Endothelial cell of umbilical vein (primary cell): Measurements from ENCODE around the gene HYAL3. TPM values are rescaled to one million over a fixed set of nuclear protein-coding genes. Genes with fewer than 3 reads are reported as not detected.

Source experiments
- BruUV-seq: library from RNA; stranded (reverse); fragments of 400-500 nt; replicated peaks from 2 replicates; lab custom pipeline; 2021; lab: Mats Ljungman, UMichigan
- CTCF ChIA-PET: fragments of 300-600, 350-600 bp; sonication (Branson Sonifier 250); formaldehyde crosslinking; loops from one replicate; lab custom pipeline; 2021; ENCODE audit warnings: antibody characterized with exemption, inconsistent platforms; lab: Charles Lee
- POLR2A ChIA-PET: fragments of 300-600, 350-600 bp; sonication (Branson Sonifier 250); formaldehyde crosslinking; loops from one replicate; lab custom pipeline; 2021; ENCODE audit warnings: antibody characterized with exemption, inconsistent platforms; lab: Charles Lee
- DNase-seq: peaks from one replicate; pipeline ENCODE4 v3.0.0-alpha.2; 2011; ENCODE audit warnings: low read depth, low spot score
- FAIRE-seq: peaks from 2 replicates; lab custom pipeline; 2011; peaks lifted over from hg19 to GRCh38; lab: Jason Lieb, UNC
- H2AFZ ChIP-seq: 2 replicates; pipeline ENCODE4 v1.6.0; 2012; ENCODE audit warnings: low read depth, low read length, control low read depth, inconsistent platforms
- H3K27ac ChIP-seq: 2 replicates; pipeline ENCODE4 v1.5.1; 2011; ENCODE audit warnings: low read depth, mild to moderate bottlenecking, control low read depth, low read length, moderate library complexity; ENCODE audit not compliant: insufficient read depth
- H3K27me3 ChIP-seq, 2 experiments: 2 replicates each; pipeline versions ENCODE4 v1.6.0 to v1.6.1; 2011; ENCODE audit warnings: low read length in 2 of 2, mixed read lengths in 1 of 2; ENCODE audit not compliant: control insufficient read depth in 2 of 2, insufficient read depth in 2 of 2
- H3K36me3 ChIP-seq, 2 experiments: 2 replicates in 1 of 2; 3 replicates in 1 of 2; pipeline ENCODE4 v1.5.1; 2011; ENCODE audit warnings: low read length in 2 of 2, mild to moderate bottlenecking in 1 of 2, moderate library complexity in 1 of 2; ENCODE audit not compliant: control insufficient read depth in 2 of 2, insufficient read depth in 2 of 2; ENCODE audit errors: extremely low read depth in 1 of 2
- H3K4me1 ChIP-seq: 3 replicates; pipeline ENCODE4 v1.5.1; 2011; ENCODE audit warnings: mild to moderate bottlenecking, low read length; ENCODE audit not compliant: control insufficient read depth, insufficient read depth; ENCODE audit errors: extremely low read depth
- H3K4me2 ChIP-seq: 2 replicates; pipeline ENCODE4 v1.6.1; 2011; ENCODE audit warnings: low read length, control low read depth, mixed read lengths; ENCODE audit not compliant: insufficient read depth
- H3K4me3 ChIP-seq, 3 experiments: fragments of 200-600 bp in 1 of 3; sonication (generic), shearing (Covaris generic) in 1 of 3; replicated peaks in 1 of 3; 2 replicates each; pipeline ENCODE4 v1.5.1; 2011 to 2016; ENCODE audit warnings: control low read depth in 3 of 3, low read length in 3 of 3, mild to moderate bottlenecking in 2 of 3, inconsistent platforms in 1 of 3, low read depth in 1 of 3, moderate library complexity in 1 of 3; ENCODE audit not compliant: insufficient read depth in 1 of 3
- H3K79me2 ChIP-seq: 2 replicates; pipeline ENCODE4 v1.6.0; 2012; ENCODE audit warnings: low read length, inconsistent platforms; ENCODE audit not compliant: control insufficient read depth, insufficient read depth
- H3K9ac ChIP-seq: replicated peaks from 2 replicates; pipeline ENCODE3; 2011; ENCODE audit warnings: low read length, control low read depth; ENCODE audit not compliant: insufficient read depth; ENCODE audit errors: extremely low read depth
- H3K9me1 ChIP-seq: replicated peaks from 3 replicates; pipeline ENCODE4 v1.6.0; 2011; ENCODE audit warnings: mild to moderate bottlenecking, low read length; ENCODE audit not compliant: control insufficient read depth, insufficient read depth; ENCODE audit errors: extremely low read depth
- H3K9me3 ChIP-seq: replicated peaks from 2 replicates; pipeline ENCODE4 v1.5.1; 2012; ENCODE audit warnings: low read length, inconsistent platforms; ENCODE audit not compliant: control insufficient read depth, insufficient read depth
- H4K20me1 ChIP-seq: replicated peaks from 2 replicates; pipeline ENCODE3; 2011; ENCODE audit warnings: mild to moderate bottlenecking, low read length; ENCODE audit not compliant: control insufficient read depth, insufficient read depth; ENCODE audit errors: extremely low read depth
- CTCF ChIP-seq, 2 donors: IDR thresholded peaks; 1 replicate in 1 of 2; 2 replicates in 1 of 2; pipeline ENCODE4 v1.5.1; 2011; ENCODE audit warnings: low read length in 2 of 2, mild to moderate bottlenecking in 2 of 2, moderate library complexity in 2 of 2, control low read depth in 1 of 2, inconsistent platforms in 1 of 2, low read depth in 1 of 2; ENCODE audit not compliant: insufficient read depth in 1 of 2; ENCODE audit errors: extremely low read depth in 1 of 2
- EZH2 ChIP-seq: IDR thresholded peaks from 2 replicates; pipeline ENCODE4 v1.6.1; 2012; ENCODE audit warnings: borderline replicate concordance, low read depth, mild to moderate bottlenecking, moderate library complexity, low read length, inconsistent platforms; ENCODE audit not compliant: severe bottlenecking
- FOS ChIP-seq: IDR thresholded peaks from 2 replicates; pipeline ENCODE4 v1.6.1; 2011; ENCODE audit warnings: mild to moderate bottlenecking, low read length, moderate library complexity, borderline replicate concordance; ENCODE audit not compliant: insufficient read depth
- JUN ChIP-seq: IDR thresholded peaks from 2 replicates; pipeline ENCODE4 v1.6.1; 2011; ENCODE audit warnings: borderline replicate concordance, low read depth; ENCODE audit not compliant: insufficient read length, insufficient read depth
- MAX ChIP-seq: IDR thresholded peaks from 2 replicates; pipeline ENCODE4 v1.6.1; 2011; ENCODE audit not compliant: insufficient read depth, insufficient read length
- POLR2A ChIP-seq: IDR thresholded peaks from 2 replicates; pipeline ENCODE4 v1.6.1; 2012; ENCODE audit warnings: low read depth, mild to moderate bottlenecking, control low read depth, low read length
- POLR2AphosphoS5 ChIP-seq: IDR thresholded peaks from 2 replicates; pipeline ENCODE4 v1.6.1; 2012; ENCODE audit warnings: low read depth, mild to moderate bottlenecking, control low read depth, low read length, moderate library complexity; ENCODE audit not compliant: insufficient read depth
- dilution Hi-C: fragments of 300-500 bp; cut with MboI; formaldehyde crosslinking; loops from one replicate; pipeline ENCODE4 v1.15.0; 2019; ENCODE audit warnings: low sequenced_read_pairs; ENCODE audit not compliant: extremely low pct_ligation_motif_present
- intact Hi-C: fragments of 100-400 bp; cut with micrococcal nuclease; formaldehyde crosslinking; loops from one replicate; pipeline ENCODE4 v1.10.0; 2022
- polyA plus RNA-seq, 4 experiments: library from polyadenylated mRNA; depleted of rRNA in 3 of 4; stranded (reverse) in 3 of 4; unstranded in 1 of 4; fragments of >200 nt; gene quantifications; 2 replicates each; pipeline versions ENCODE4 v1.2.1 to v1.2.3, GENCODE V29; 2011 to 2012; ENCODE audit warnings: missing spikeins in 1 of 4
- total RNA-seq: library from RNA; stranded (reverse); gene quantifications from 2 replicates; pipeline ENCODE4 v1.2.3, GENCODE V29; 2021

Gene HYAL3
- total and polyA plus RNA-seq, 2 donors (not counting 3 experiments of a cell fraction or from before 2014, with no cell fraction given) = 4.8 to 11.5 TPM

- Histone ChIP-seq H3K79me2 (no peaks in the 10 kb centered on the region), H3K27ac (no peak overlapping the region), H3K36me3 (no peaks in the 10 kb centered on the region), H3K9me3 (no peaks in the 10 kb centered on the region), H3K9ac (no peak overlapping the region), H3K9me1 (no peaks in the 10 kb centered on the region), H2AFZ (no peak overlapping the region), H3K4me1 (peaks cover 2% of the 10 kb centered on the region), H3K4me3 (no peak overlapping the region), H4K20me1 (no peaks in the 10 kb centered on the region), H3K4me2 (no peak overlapping the region), H3K27me3 (peaks cover 18 to 24% of the 10 kb centered on the region in 2 experiments)
- DNase-seq = no peak
- dilution Hi-C loops = no loop called here
- intact Hi-C loops = no loop called here
- ChIA-PET POLR2A (no interaction called here), CTCF (interaction anchor here (0.6 to 4.9 kb wide), 3 partner anchors 15 to 47 kb away, joined by 3 to 47 read pairs (median 3); partner anchors contain the start of gene HYAL2)
- no peak for TF ChIP-seq MAX
- TF ChIP-seq JUN = no peak
- TF ChIP-seq POLR2AphosphoS5 = no peak
- no peak for TF ChIP-seq EZH2
- no peak for TF ChIP-seq CTCF (IDR thresholded peaks at IDR 0.05; ENCODE audit: extremely low read depth in 1 of 2, insufficient read depth in 1 of 2, low read depth in 1 of 2, low read length in 2 of 2)
- no peak for TF ChIP-seq FOS
- TF ChIP-seq POLR2A = no peak
- no peak for FAIRE-seq
- BruUV-seq = no TSS peak
Measured at GRCh38 chr3:50276762-50277101, 22.5 kb downstream of the HYAL3 start.
